ENCODE results near the gene SCNN1B. TPM values are rescaled to one million over a fixed set of nuclear protein-coding genes. Genes with fewer than 3 reads are reported as not detected.

SCNN1B gene
- total RNA-seq, 2 donors from 2014 or later, result 27.7 to 94.7 TPM

GRCh38 chr16:23288209-23288608 lies 13.9 kb upstream of the SCNN1B start:
- no peaks in the 10 kb centered on the region for H3K4me1 ChIP-seq
- no peaks in the 10 kb centered on the region for H3K9me3 ChIP-seq
- no peak overlapping the region for H3K4me3 ChIP-seq
- no peaks in the 10 kb centered on the region for H3K27me3 ChIP-seq
- H3K36me3 ChIP-seq, result no peaks in the 10 kb centered on the region
- no peak for DNase-seq
- intact Hi-C loops (cut with DNase I), result no loop called here
- TF ChIP-seq, protein P1, sequence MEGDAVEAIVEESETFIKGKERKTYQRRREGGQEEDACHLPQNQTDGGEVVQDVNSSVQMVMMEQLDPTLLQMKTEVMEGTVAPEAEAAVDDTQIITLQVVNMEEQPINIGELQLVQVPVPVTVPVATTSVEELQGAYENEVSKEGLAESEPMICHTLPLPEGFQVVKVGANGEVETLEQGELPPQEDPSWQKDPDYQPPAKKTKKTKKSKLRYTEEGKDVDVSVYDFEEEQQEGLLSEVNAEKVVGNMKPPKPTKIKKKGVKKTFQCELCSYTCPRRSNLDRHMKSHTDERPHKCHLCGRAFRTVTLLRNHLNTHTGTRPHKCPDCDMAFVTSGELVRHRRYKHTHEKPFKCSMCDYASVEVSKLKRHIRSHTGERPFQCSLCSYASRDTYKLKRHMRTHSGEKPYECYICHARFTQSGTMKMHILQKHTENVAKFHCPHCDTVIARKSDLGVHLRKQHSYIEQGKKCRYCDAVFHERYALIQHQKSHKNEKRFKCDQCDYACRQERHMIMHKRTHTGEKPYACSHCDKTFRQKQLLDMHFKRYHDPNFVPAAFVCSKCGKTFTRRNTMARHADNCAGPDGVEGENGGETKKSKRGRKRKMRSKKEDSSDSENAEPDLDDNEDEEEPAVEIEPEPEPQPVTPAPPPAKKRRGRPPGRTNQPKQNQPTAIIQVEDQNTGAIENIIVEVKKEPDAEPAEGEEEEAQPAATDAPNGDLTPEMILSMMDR (IDR thresholded peaks at IDR 0.05), result no peak
- H3K9ac ChIP-seq (ENCODE audit: low read depth in 2 of 2, low read length in 2 of 2), result no peak overlapping the region
- no peak overlapping the region for H3K27ac ChIP-seq

GRCh38 chr16:23288726-23289512 lies 13.2 kb upstream of the SCNN1B start:
- TF ChIP-seq, protein P1 (IDR thresholded peaks at IDR 0.05), result no peak
- no peak for DNase-seq
- H3K9ac ChIP-seq (ENCODE audit: low read depth in 2 of 2, low read length in 2 of 2), result no peak overlapping the region
- intact Hi-C loops (cut with DNase I), result no loop called here
- H3K27me3 ChIP-seq, result no peaks in the 10 kb centered on the region
- H3K36me3 ChIP-seq, result no peaks in the 10 kb centered on the region
- H3K4me3 ChIP-seq, result no peak overlapping the region
- no peaks in the 10 kb centered on the region for H3K9me3 ChIP-seq
- no peak overlapping the region for H3K27ac ChIP-seq
- H3K4me1 ChIP-seq, result no peaks in the 10 kb centered on the region

DNA sequence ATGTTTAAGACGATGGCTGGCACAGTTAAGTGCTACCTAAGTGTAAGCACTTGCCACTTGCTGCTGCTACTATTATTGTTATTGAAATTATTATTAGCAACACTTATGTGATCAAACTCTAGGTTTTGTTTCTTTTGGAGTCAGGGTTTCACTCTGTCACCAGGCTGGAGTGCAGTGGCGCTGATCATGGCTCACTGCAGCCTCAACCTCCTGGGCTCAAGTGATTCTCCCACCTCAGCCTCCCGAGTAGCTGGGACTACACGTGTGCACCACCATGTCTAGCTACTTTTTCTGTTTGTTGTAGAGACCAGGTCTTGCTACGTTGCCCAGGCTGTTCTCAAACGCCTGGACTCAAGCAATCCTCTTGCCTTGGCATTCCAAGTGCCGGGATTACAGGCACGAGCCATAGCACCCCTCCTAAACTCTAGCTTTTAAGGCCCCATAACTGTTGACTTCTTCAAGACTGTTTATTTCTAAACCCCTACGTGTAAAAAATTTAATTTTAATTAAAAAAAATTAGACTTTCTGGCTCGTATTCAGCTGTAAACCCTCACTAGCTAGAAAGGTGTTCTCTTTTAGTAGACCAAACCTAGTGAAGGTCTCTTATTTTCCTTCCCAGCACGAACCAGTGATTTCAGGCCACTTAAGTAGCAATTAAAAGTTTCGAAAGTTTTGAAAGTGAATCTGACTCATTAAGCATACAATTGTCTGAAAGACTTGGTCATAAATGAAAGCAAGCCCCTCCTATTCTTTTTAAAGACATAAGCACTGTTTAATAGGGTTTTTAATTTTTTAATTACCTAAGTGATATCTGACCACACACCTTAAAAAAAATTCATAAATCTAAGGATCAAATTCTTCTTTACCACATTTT lies 11.7 kb upstream of the SCNN1B start:
- Histone ChIP-seq H3K4me3 (no peak overlapping the region), H3K9me3 (no peaks in the 10 kb centered on the region), H3K4me1 (no peaks in the 10 kb centered on the region), H3K27ac (no peak overlapping the region), H3K9ac (ENCODE audit: low read depth in 2 of 2, low read length in 2 of 2) (no peak overlapping the region), H3K27me3 (no peaks in the 10 kb centered on the region), H3K36me3 (no peaks in the 10 kb centered on the region)
- TF ChIP-seq, protein P1 (IDR thresholded peaks at IDR 0.05), result no peak
- intact Hi-C loops (cut with DNase I), result no loop called here
- DNase-seq, result no peak

GRCh38 chr16:23293016-23293415 lies 9.1 kb upstream of the SCNN1B start:
- H3K4me1 ChIP-seq, result no peaks in the 10 kb centered on the region
- TF ChIP-seq, protein P1 (IDR thresholded peaks at IDR 0.05), result no peak

GRCh38 chr16:23294260-23294659 lies 7.8 kb upstream of the SCNN1B start:
- DNase-seq, result peak; percentile 58

More at GRCh38 chr16:23293016-23293415, 9.1 kb upstream of the SCNN1B start:
- Histone ChIP-seq H3K9me3 (no peaks in the 10 kb centered on the region), H3K4me3 (no peak overlapping the region), H3K27ac (no peak overlapping the region), H3K36me3 (no peaks in the 10 kb centered on the region), H3K27me3 (no peaks in the 10 kb centered on the region), H3K9ac (ENCODE audit: low read depth in 2 of 2, low read length in 2 of 2) (no peak overlapping the region)
- intact Hi-C loops (cut with DNase I), result no loop called here
- DNase-seq, result no peak

More at GRCh38 chr16:23294260-23294659, 7.8 kb upstream of the SCNN1B start:
- Histone ChIP-seq H3K4me3 (no peak overlapping the region), H3K9me3 (no peaks in the 10 kb centered on the region), H3K36me3 (no peaks in the 10 kb centered on the region), H3K27ac (no peak overlapping the region), H3K9ac (ENCODE audit: low read depth in 2 of 2, low read length in 2 of 2) (no peak overlapping the region), H3K4me1 (no peaks in the 10 kb centered on the region), H3K27me3 (no peaks in the 10 kb centered on the region)
- intact Hi-C loops (cut with DNase I), result no loop called here
- TF ChIP-seq, protein P1 (IDR thresholded peaks at IDR 0.05), result no peak

All from colonic mucosa (tissue), 4 donors.